HG02623 (cell line): ENCODE results near the gene HMOX2.

ENCODE experiments used
- ATAC-seq: cut with Tn5 transposase; IDR thresholded peaks from one replicate; pipeline ENCODE4 v1.9.1; 2021; ENCODE audit warnings: moderate library complexity; ENCODE audit not compliant: unreplicated experiment

The HMOX2 gene

GRCh38 chr16:4522051-4522581 lies 45.9 kb downstream of the HMOX2 start:
- no peak for ATAC-seq

- ATAC-seq = no peak
Observed at GRCh38 chr16:4523686-4524085, 47.5 kb downstream of the HMOX2 start.

- ATAC-seq = no peak
Observed at GRCh38 chr16:4524571-4524970, 48.4 kb downstream of the HMOX2 start.

GRCh38 chr16:4525069-4525468 lies 48.9 kb downstream of the HMOX2 start:
- no peak for ATAC-seq

- no peak for ATAC-seq
Observed at GRCh38 chr16:4525634-4526277, 49.6 kb downstream of the HMOX2 start.

GRCh38 chr16:4529085-4530060 lies 53.2 kb downstream of the HMOX2 start:
- ATAC-seq = no peak

GRCh38 chr16:4531811-4532210 lies 55.6 kb downstream of the HMOX2 start:
- ATAC-seq = no peak

- no peak for ATAC-seq
Observed at GRCh38 chr16:4532238-4532637, 56.0 kb downstream of the HMOX2 start.

GRCh38 chr16:4533490-4533889 lies 57.3 kb downstream of the HMOX2 start:
- no peak for ATAC-seq

- no peak for ATAC-seq
Observed at GRCh38 chr16:4534151-4534790, 58.1 kb downstream of the HMOX2 start.

- ATAC-seq = no peak
Observed at GRCh38 chr16:4535627-4536108, 59.5 kb downstream of the HMOX2 start.

GRCh38 chr16:4536391-4537106 lies 60.4 kb downstream of the HMOX2 start:
- no peak for ATAC-seq

- ATAC-seq = peak; percentile 21
Observed at GRCh38 chr16:4537376-4538343, 61.5 kb downstream of the HMOX2 start.

- peak; percentile 74 for ATAC-seq
Observed at GRCh38 chr16:4538350-4539235, 62.4 kb downstream of the HMOX2 start, which contains the start of gene CDIP1. Gene CDIP1, minus strand, starts transcription at chr16:4538773. Its CDS starts 24,643 bp downstream, at chr16:4514130.

GRCh38 chr16:4539716-4540284 lies 63.6 kb downstream of the HMOX2 start:
- no peak for ATAC-seq

GRCh38 chr16:4544473-4544872 lies 68.3 kb downstream of the HMOX2 start:
- no peak for ATAC-seq

- no peak for ATAC-seq
Observed at GRCh38 chr16:4548124-4548523, 71.9 kb downstream of the HMOX2 start.

GRCh38 chr16:4550591-4550990 lies 74.4 kb downstream of the HMOX2 start:
- ATAC-seq = no peak
